Stimulated activated CD4-positive, alpha-beta T cell treated with anti-CD3 and anti-CD28 coated beads, TNF-alpha, amount 100 ng/mL, for 1 hour (primary cell): ENCODE results near the gene PACSIN1.
"Not testable (repeated sequence)": the region's sequence is repeated elsewhere in the genome, so short reads cannot be mapped to it uniquely, and the experiment has no call there.

Experiments
- DNase-seq, 3 donors: peaks; one replicate each; pipeline ENCODE4 v3.0.0-alpha.2; 2020; ENCODE audit warnings: low read depth in 3 of 3, low spot score in 1 of 3

Gene PACSIN1

GRCh38 chr6:34484899-34485298 lies 19.0 kb downstream of the PACSIN1 start:
- DNase-seq = peak; percentile 35 to 47 (median 45)

- no peak for DNase-seq
Measured at GRCh38 chr6:34485321-34486060, 19.6 kb downstream of the PACSIN1 start.

GRCh38 chr6:34486106-34486740 lies 20.3 kb downstream of the PACSIN1 start:
- DNase-seq = no peak

GRCh38 chr6:34486886-34487285 lies 21.0 kb downstream of the PACSIN1 start:
- not testable (repeated sequence) for DNase-seq

GRCh38 chr6:34487536-34487935 lies 21.7 kb downstream of the PACSIN1 start:
- DNase-seq = no peak

GRCh38 chr6:34489207-34489805 lies 23.4 kb downstream of the PACSIN1 start:
- no peak for DNase-seq

GRCh38 chr6:34490390-34491090 lies 24.7 kb downstream of the PACSIN1 start:
- DNase-seq = no peak

- no peak for DNase-seq
Measured at GRCh38 chr6:34491091-34491430, 25.2 kb downstream of the PACSIN1 start.

GRCh38 chr6:34493344-34493743 lies 27.5 kb downstream of the PACSIN1 start:
- no peak for DNase-seq

- no peak for DNase-seq
Measured at GRCh38 chr6:34494973-34495372, 29.1 kb downstream of the PACSIN1 start.

GRCh38 chr6:34496103-34496685 lies 30.3 kb downstream of the PACSIN1 start:
- no peak for DNase-seq

GRCh38 chr6:34497411-34497810 lies 31.5 kb downstream of the PACSIN1 start:
- no peak for DNase-seq

- no peak for DNase-seq
Measured at GRCh38 chr6:34506718-34507117, 40.8 kb downstream of the PACSIN1 start.

- no peak for DNase-seq
Measured at GRCh38 chr6:34508425-34508824, 42.5 kb downstream of the PACSIN1 start.

GRCh38 chr6:34509782-34510181 lies 43.9 kb downstream of the PACSIN1 start:
- no peak for DNase-seq

GRCh38 chr6:34510299-34510698 lies 44.4 kb downstream of the PACSIN1 start:
- DNase-seq = no peak

GRCh38 chr6:34511214-34511914 lies 45.5 kb downstream of the PACSIN1 start:
- no peak for DNase-seq

- no peak for DNase-seq
Measured at GRCh38 chr6:34511915-34512737, 46.2 kb downstream of the PACSIN1 start.

GRCh38 chr6:34512738-34513115 lies 46.9 kb downstream of the PACSIN1 start:
- DNase-seq = no peak

GRCh38 chr6:34513646-34514045 lies 47.8 kb downstream of the PACSIN1 start:
- no peak for DNase-seq
